Activated CD4-positive, CD25-positive, alpha-beta regulatory T cell treated with anti-CD3 and anti-CD28 coated beads, Interleukin-2, amount 50 U/mL, for 72 hours (primary cell): ENCODE measurements around the gene IRAK2.

Experiments
- DNase-seq: peaks from one replicate; pipeline ENCODE4 v3.0.0; 2021

IRAK2 gene

GRCh38 chr3:10226293-10226692 lies 61.6 kb downstream of the IRAK2 start:
- no peak for DNase-seq

- DNase-seq, result no peak
Measured at GRCh38 chr3:10228248-10228950, 63.7 kb downstream of the IRAK2 start.

GRCh38 chr3:10229576-10229975 lies 64.9 kb downstream of the IRAK2 start:
- no peak for DNase-seq

- no peak for DNase-seq
Measured at GRCh38 chr3:10232137-10232536, 67.4 kb downstream of the IRAK2 start.

- no peak for DNase-seq
Measured at GRCh38 chr3:10233988-10234387, 69.3 kb downstream of the IRAK2 start.

- no peak for DNase-seq
Measured at GRCh38 chr3:10234526-10235230, 70.0 kb downstream of the IRAK2 start.

GRCh38 chr3:10235551-10235950 lies 70.8 kb downstream of the IRAK2 start:
- no peak for DNase-seq

GRCh38 chr3:10238345-10239183 lies 73.8 kb downstream of the IRAK2 start:
- no peak for DNase-seq

- no peak for DNase-seq
Measured at GRCh38 chr3:10240799-10241198, 76.1 kb downstream of the IRAK2 start.

- DNase-seq, result peak; percentile 50
Measured at GRCh38 chr3:10242182-10243065, 77.7 kb downstream of the IRAK2 start.

GRCh38 chr3:10244009-10244408 lies 79.3 kb downstream of the IRAK2 start:
- no peak for DNase-seq

- no peak for DNase-seq
Measured at GRCh38 chr3:10245081-10245712, 80.5 kb downstream of the IRAK2 start.

- no peak for DNase-seq
Measured at GRCh38 chr3:10247679-10248183, 83.0 kb downstream of the IRAK2 start.

- peak; percentile 91 for DNase-seq
Measured at GRCh38 chr3:10248184-10248983, 83.7 kb downstream of the IRAK2 start, which contains the start of gene TATDN2. Gene TATDN2, plus strand, starts transcription at chr3:10248459. Its CDS starts 742 bp downstream, at chr3:10249201.

GRCh38 chr3:10248984-10249748 lies 84.4 kb downstream of the IRAK2 start:
- peak; percentile 59 for DNase-seq

GRCh38 chr3:10249833-10250232 lies 85.1 kb downstream of the IRAK2 start:
- no peak for DNase-seq

GRCh38 chr3:10251006-10251405 lies 86.3 kb downstream of the IRAK2 start:
- no peak for DNase-seq

GRCh38 chr3:10253731-10254130 lies 89.0 kb downstream of the IRAK2 start:
- no peak for DNase-seq

GRCh38 chr3:10255835-10256234 lies 91.1 kb downstream of the IRAK2 start:
- no peak for DNase-seq

- DNase-seq, result no peak
Measured at GRCh38 chr3:10259036-10259435, 94.3 kb downstream of the IRAK2 start.
